ENCODE results near the gene SNW1. TPM values are rescaled to one million over a fixed set of nuclear protein-coding genes. Genes with fewer than 3 reads are reported as not detected.

SNW1 gene
- total RNA-seq, 2 donors from 2014 or later, result 69.6 to 81.9 TPM

- intact Hi-C loops (cut with DNase I), result no loop called here
- Histone ChIP-seq H3K9ac (ENCODE audit: low read depth in 2 of 2, low read length in 2 of 2) (no peak overlapping the region), H3K4me1 (peaks cover 5% of the 10 kb centered on the region), H3K4me3 (no peak overlapping the region), H3K9me3 (no peaks in the 10 kb centered on the region), H3K27ac (peak overlapping the region; percentile 64), H3K36me3 (no peaks in the 10 kb centered on the region), H3K27me3 (no peaks in the 10 kb centered on the region)
- DNase-seq, result peak; percentile 78
- TF ChIP-seq, protein P1, sequence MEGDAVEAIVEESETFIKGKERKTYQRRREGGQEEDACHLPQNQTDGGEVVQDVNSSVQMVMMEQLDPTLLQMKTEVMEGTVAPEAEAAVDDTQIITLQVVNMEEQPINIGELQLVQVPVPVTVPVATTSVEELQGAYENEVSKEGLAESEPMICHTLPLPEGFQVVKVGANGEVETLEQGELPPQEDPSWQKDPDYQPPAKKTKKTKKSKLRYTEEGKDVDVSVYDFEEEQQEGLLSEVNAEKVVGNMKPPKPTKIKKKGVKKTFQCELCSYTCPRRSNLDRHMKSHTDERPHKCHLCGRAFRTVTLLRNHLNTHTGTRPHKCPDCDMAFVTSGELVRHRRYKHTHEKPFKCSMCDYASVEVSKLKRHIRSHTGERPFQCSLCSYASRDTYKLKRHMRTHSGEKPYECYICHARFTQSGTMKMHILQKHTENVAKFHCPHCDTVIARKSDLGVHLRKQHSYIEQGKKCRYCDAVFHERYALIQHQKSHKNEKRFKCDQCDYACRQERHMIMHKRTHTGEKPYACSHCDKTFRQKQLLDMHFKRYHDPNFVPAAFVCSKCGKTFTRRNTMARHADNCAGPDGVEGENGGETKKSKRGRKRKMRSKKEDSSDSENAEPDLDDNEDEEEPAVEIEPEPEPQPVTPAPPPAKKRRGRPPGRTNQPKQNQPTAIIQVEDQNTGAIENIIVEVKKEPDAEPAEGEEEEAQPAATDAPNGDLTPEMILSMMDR (IDR thresholded peaks at IDR 0.05), result no peak
Measured at GRCh38 chr14:77681196-77682157, 79.5 kb downstream of the SNW1 start.

DNA sequence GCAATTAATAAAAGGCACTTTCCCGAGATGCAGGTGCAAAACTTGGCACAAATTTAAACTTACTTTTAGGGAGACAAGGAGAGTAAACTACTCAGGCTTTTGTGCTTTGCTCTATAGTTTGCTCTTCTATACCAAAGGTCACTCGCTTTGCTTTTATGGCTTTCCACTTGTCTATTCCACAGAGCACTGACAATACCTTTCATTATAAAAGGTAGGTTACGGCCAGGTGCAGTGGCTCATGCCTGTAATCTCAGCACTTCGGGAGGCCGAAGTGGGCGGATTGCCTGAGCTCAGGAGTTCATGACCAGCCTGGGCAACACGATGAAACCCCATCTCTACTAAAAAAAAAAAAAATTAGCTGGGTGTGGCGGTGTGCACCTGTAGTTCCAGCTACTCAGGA, 86.0 kb downstream of the SNW1 start:
- H3K36me3 ChIP-seq, result no peaks in the 10 kb centered on the region
- peak overlapping the region; percentile 41 for H3K27ac ChIP-seq

DNA sequence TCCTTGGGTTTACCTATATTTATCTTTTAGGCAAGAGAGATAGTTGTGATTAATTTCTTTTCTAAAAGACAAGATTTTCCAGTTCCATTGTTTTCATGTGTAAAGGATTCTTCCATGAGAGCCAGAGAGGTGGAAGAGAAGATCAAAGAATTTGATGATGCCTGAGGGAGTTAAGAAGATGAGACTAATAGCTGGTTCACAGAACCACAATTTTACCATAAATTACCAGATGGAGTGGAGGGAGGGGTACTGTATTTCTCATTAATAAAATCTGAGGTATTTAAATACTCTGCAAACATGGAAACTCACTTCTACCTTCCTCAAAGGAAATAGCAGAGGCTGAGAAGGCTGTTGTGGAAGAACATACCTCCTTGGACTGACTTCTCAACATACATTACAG, 87.8 kb downstream of the SNW1 start:
- Histone ChIP-seq H3K4me3 (no peak overlapping the region), H3K9ac (ENCODE audit: low read depth in 2 of 2, low read length in 2 of 2) (no peak overlapping the region), H3K4me1 (no peaks in the 10 kb centered on the region), H3K27ac (no peak overlapping the region), H3K27me3 (no peaks in the 10 kb centered on the region), H3K9me3 (no peaks in the 10 kb centered on the region), H3K36me3 (no peaks in the 10 kb centered on the region)
- TF ChIP-seq, protein P1 (IDR thresholded peaks at IDR 0.05), result no peak
- intact Hi-C loops (cut with DNase I), result no loop called here
- DNase-seq, result no peak

More for the DNA sequence above, 86.0 kb downstream of the SNW1 start:
- Histone ChIP-seq H3K4me1 (no peaks in the 10 kb centered on the region), H3K9me3 (no peaks in the 10 kb centered on the region), H3K9ac (ENCODE audit: low read depth in 2 of 2, low read length in 2 of 2) (no peak overlapping the region), H3K4me3 (no peak overlapping the region), H3K27me3 (no peaks in the 10 kb centered on the region)
- TF ChIP-seq, protein P1 (IDR thresholded peaks at IDR 0.05), result no peak
- DNase-seq, result peak; percentile 76
- intact Hi-C loops (cut with DNase I), result no loop called here

Other genes with a start within 250 kb of the SNW1 start
- gene SPTLC2, start 144.5 kb downstream of the SNW1 start, total RNA-seq, result 10 to 100 TPM; 68.3 to 70.1 TPM
- 10 to 100 TPM; 11.5 to 13.3 TPM for gene ALKBH1, start 53.1 kb downstream of the SNW1 start, total RNA-seq
- 100 to 1,000 TPM; 107 to 194 TPM for gene SLIRP, start 53.1 kb downstream of the SNW1 start, total RNA-seq
- gene ADCK1, start 39.0 kb upstream of the SNW1 start, total RNA-seq, result 10 to 100 TPM in 1 of 2 donors, 1 to 10 TPM in 1; 7.4 to 12.1 TPM